AG04450 (cell line): ENCODE measurements around the gene CCNI. TPM values are rescaled to one million over a fixed set of nuclear protein-coding genes. Genes with fewer than 3 reads are reported as not detected.
"Not testable (repeated sequence)": the region's sequence is repeated elsewhere in the genome, so short reads cannot be mapped to it uniquely, and the experiment has no call there.

Experiments
- CTCF ChIA-PET: fragments of 300-600, 350-600 bp; formaldehyde crosslinking; extraction: SDS; loops from one replicate; lab custom pipeline; 2022; ENCODE audit warnings: antibody characterized with exemption, inconsistent platforms; lab: Charles Lee
- POLR2A ChIA-PET: fragments of 350-600 bp; formaldehyde crosslinking; extraction: SDS; loops from one replicate; lab custom pipeline; 2021; ENCODE audit warnings: antibody characterized with exemption, inconsistent platforms; lab: Yijun Ruan, JAX
- DNase-seq: peaks from one replicate; pipeline ENCODE4 v3.0.0-alpha.2; 2011; ENCODE audit warnings: low read depth, low spot score
- H3K27ac ChIP-seq: one replicate; pipeline ENCODE4 v1.5.1; 2012; ENCODE audit warnings: low read depth, low read length, control low read depth
- H3K27me3 ChIP-seq: one replicate; pipeline ENCODE4 v1.6.0; 2012; ENCODE audit warnings: low read length; ENCODE audit not compliant: control insufficient read depth, insufficient read depth
- H3K4me3 ChIP-seq: 2 replicates; pipeline ENCODE4 v1.5.1; 2011; ENCODE audit warnings: mild to moderate bottlenecking, low read depth, low read length, control low read depth
- H3K9me3 ChIP-seq: 2 replicates; pipeline ENCODE4 v1.5.1; 2012; ENCODE audit warnings: low read length; ENCODE audit not compliant: control insufficient read depth, insufficient read depth
- CTCF ChIP-seq: IDR thresholded peaks from 2 replicates; pipeline ENCODE4 v1.5.1; 2011; ENCODE audit warnings: low read depth, low read length, control low read depth, inconsistent platforms
- polyA plus RNA-seq: library from polyadenylated mRNA; depleted of rRNA; stranded (reverse); fragments of >200 nt; gene quantifications from 2 replicates; pipeline ENCODE4 v1.2.3, GENCODE V29; 2011

The CCNI gene
- polyA plus RNA-seq, 1 experiment, result 226 TPM

GRCh38 chr4:77084019-77084639 lies 8.3 kb upstream of the CCNI start:
- POLR2A ChIA-PET, result no interaction called here
- no peaks in the 10 kb centered on the region for H3K27me3 ChIP-seq
- CTCF ChIA-PET, result interaction anchor here (1.8 to 2.4 kb wide), 2 partner anchors 11 to 119 kb away, joined by 5 to 18 read pairs; no protein-coding TSS in a partner anchor

GRCh38 chr4:77082886-77083608 lies 7.3 kb upstream of the CCNI start:
- Histone ChIP-seq H3K9me3 (no peaks in the 10 kb centered on the region), H3K27me3 (no peaks in the 10 kb centered on the region), H3K27ac (no peak overlapping the region), H3K4me3 (no peak overlapping the region)
- TF ChIP-seq CTCF, result no peak
- POLR2A ChIA-PET, result no interaction called here
- DNase-seq, result no peak
- CTCF ChIA-PET, result interaction anchor here (0.6 to 3.6 kb wide), 3 partner anchors 13 to 431 kb away, joined by 3 to 36 read pairs (median 3); no protein-coding TSS in a partner anchor

More at GRCh38 chr4:77084019-77084639, 8.3 kb upstream of the CCNI start:
- no peak for TF ChIP-seq CTCF
- Histone ChIP-seq H3K9me3 (no peaks in the 10 kb centered on the region), H3K27ac (no peak overlapping the region), H3K4me3 (no peak overlapping the region)
- no peak for DNase-seq

GRCh38 chr4:77080806-77081205 lies 5.0 kb upstream of the CCNI start:
- CTCF ChIA-PET, result interaction anchor here (1.7 to 3.6 kb wide), 2 partner anchors 15 to 123 kb away, joined by 6 to 36 read pairs; no protein-coding TSS in a partner anchor
- H3K27ac ChIP-seq, H3K27me3 ChIP-seq, POLR2A ChIA-PET, DNase-seq, H3K4me3 ChIP-seq, H3K9me3 ChIP-seq: not testable (repeated sequence)

- no peaks in the 10 kb centered on the region; the same call in 1 of the 2 replicates for H3K9me3 ChIP-seq
- POLR2A ChIA-PET, result no interaction called here
- TF ChIP-seq CTCF, result no peak
- no peaks in the 10 kb centered on the region for H3K27me3 ChIP-seq
- CTCF ChIA-PET, result interaction anchor here (0.6 to 1.4 kb wide), 8 partner anchors 13 to 574 kb away, joined by 3 to 10 read pairs (median 4); no protein-coding TSS in a partner anchor
- H3K4me3 ChIP-seq, result no peak overlapping the region
- no peak overlapping the region for H3K27ac ChIP-seq
- no peak for DNase-seq
Measured at GRCh38 chr4:77079281-77079680, 3.5 kb upstream of the CCNI start.

- ChIA-PET POLR2A (no interaction called here), CTCF (interaction anchor here (0.8 to 1.4 kb wide), 5 partner anchors 13 to 573 kb away, joined by 3 to 10 read pairs (median 6); no protein-coding TSS in a partner anchor)
- no peaks in the 10 kb centered on the region; the same call in 1 of the 2 replicates for H3K9me3 ChIP-seq
- no peak overlapping the region for H3K27ac ChIP-seq
- no peak for DNase-seq
- no peak for TF ChIP-seq CTCF
- no peak overlapping the region for H3K4me3 ChIP-seq
- no peaks in the 10 kb centered on the region for H3K27me3 ChIP-seq
Measured at GRCh38 chr4:77078401-77078800, 2.6 kb upstream of the CCNI start.
